Stimulated activated CD4-positive, alpha-beta T cell treated with anti-CD3 and anti-CD28 coated beads, Interleukin-1b, Interleukin-23, amount 100 ng/mL, for 24 hours (primary cell): ENCODE measurements around the gene NHP2.
"Not testable (repeated sequence)": the region's sequence is repeated elsewhere in the genome, so short reads cannot be mapped to it uniquely, and the experiment has no call there.

Source experiments
- DNase-seq, 4 experiments: peaks; one replicate each; pipeline ENCODE4 v3.0.0-alpha.2; 2020; ENCODE audit warnings: low read depth in 4 of 4, low spot score in 1 of 4

The NHP2 gene

DNA sequence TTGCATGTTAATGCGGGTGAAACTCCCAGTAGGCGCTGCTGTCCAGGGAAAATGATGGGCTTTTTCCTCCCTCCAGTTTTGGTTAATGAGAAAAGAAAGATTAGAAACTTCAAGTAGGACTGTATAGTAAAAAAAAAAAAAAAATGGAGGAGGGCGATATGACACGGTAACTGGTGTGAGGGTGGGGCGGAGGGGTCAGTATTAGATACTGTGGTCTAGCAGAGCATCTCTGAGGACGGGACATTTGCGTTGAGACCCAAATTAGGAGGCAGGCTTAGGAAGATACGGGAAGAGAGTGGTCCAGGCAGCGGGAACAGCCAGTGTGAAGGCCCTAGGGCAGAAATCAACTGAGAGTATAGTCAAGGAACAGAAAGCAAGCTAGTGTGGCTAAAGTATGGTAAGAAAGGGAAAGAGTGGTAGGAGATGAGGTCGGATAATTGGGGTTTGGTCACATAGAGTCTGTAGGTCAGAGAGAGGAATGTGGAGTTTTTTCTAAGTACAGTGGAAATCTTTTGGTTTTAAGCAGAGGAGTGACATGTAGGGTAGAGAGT, 22.2 kb downstream of the NHP2 start:
- DNase-seq = no peak

DNA sequence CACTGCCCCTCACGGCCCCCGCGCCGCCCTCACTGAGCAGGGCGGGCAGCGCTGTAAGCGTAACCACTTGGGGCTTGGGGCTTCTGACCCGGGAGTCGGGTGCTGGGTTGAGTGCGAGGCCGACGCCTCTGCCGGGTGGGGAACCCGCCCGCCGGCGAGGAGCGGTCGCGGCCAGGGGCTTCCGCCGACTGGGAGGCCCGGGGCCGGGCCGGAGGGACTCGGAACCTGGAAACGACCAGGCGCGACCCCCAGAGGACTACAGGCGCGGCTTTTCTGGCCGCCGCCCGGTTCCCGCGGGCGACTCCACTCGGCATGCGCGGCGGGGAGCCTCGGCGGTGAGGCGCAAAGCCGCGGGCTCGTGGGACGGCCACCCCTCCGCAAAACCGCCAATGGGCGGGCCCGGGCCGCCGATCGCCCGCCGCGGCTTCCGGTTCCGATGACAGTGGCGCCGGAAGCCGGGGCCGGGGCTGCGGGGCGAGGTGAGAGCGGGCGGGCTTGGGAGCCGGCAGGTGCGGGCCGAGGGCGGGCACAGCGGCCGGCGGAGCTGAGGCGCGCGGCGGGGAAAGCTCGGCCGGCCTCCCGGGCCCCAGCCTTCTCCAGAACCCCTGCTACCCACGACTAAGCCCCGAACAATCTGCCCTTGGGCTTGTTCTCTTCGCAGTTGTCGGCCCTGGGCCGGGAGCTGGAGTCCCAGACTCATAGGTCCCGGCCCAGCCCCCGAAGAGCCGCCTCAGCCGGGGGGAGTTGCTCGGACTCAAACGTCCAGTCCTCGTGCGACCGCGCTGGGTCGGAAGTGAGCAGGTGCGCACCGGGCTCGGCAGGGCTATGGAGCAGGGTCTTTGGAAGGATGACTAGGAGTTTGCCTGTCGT, 22.9 kb downstream of the NHP2 start, which contains the start of gene RMND5B:
TSS of gene RMND5B (plus strand) at position 439 of the 870 bp plus-strand sequence. CDS start 7,106 bp downstream, outside the sequence.
- peak; percentile 68 to 83 (median 74) for DNase-seq

DNA sequence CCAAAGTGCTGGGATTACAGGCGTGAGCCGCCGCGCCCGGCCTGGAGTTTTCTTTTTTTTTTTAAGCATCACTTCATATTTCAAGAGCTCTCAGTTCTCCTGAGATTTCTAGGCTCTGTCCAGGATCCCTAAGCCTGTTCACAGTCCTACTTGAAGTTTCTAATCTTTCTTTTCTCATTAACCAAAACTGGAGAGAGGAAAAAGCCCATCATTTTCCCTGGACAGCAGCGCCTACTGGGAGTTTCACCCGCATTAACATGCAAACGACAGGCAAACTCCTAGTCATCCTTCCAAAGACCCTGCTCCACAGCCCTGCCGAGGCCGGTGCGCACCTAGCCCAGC, 23.5 kb downstream of the NHP2 start:
- DNase-seq = not testable (repeated sequence)

DNA sequence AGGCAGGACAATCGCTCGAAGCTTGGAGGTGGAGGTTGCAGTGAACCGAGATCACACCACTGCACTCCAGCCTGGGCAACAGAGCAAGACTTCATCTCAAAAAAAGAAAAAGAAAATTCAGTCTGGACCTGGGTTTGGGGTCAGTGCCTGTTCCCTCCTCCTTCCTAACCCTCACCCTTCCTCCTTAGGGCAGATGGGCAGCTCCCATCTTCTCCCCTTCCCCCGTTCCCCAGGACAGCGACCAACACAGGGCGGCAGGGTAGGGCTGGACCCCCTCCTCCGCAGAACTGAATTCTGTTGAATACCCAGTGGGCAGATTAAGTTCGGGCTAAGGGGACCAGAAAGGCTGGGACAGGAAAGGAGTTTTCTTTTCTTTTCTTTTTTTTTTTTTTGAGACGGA, 24.4 kb downstream of the NHP2 start:
- no peak for DNase-seq

DNA sequence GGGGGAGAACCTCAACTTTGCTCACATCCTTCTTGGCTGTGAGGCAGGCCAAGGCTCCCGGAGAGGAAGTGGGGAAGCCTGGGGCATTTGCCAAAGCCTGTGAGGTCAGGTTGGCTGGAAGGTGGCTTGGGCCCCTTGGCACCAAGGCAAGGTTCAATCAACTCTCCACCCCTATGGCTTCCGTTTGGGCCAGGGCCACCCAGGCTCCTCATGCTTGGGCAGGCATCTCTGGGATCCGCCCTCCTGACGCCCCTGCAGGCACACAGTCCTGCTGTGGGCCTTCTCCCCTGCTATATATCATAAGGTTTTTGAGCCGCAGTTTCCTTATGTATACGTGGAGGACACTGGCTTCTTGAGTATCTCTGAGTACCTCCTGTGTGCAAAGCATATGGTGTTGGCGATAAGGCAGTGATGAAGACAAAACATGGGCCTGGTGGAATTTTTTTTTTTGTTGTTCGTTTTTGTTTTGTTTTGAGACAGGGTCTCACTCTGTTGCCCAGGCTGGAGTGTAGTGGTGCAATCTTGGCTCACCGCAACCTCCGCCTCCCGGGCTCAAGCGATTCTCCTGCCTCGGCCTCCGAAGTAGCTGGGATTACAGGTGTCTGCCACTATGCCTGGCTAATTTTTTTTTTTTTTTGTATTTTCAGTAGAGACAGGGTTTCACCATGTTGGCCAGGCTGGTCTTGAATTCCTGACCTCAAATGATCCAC, 26.2 kb downstream of the NHP2 start:
- not testable (repeated sequence) for DNase-seq

DNA sequence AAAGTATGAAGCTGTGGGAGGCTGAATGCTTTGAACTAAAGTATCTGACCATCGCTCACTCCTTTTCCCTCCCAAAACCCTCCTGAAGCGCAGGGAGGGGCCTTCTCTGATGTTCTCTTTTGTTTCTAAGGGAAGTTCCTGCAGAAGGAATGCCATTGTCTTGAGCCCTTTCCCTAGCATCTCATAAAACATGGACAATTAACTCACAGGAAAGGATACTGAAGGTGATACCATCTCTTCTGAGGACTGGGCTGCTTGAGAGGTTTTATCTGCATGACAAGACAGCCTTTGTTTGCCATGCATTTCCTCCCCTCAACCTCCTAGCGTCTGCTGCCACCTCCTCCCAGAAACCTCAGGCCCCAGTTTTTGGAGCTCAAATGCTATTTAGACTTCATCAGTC, 27.1 kb downstream of the NHP2 start:
- DNase-seq = no peak

DNA sequence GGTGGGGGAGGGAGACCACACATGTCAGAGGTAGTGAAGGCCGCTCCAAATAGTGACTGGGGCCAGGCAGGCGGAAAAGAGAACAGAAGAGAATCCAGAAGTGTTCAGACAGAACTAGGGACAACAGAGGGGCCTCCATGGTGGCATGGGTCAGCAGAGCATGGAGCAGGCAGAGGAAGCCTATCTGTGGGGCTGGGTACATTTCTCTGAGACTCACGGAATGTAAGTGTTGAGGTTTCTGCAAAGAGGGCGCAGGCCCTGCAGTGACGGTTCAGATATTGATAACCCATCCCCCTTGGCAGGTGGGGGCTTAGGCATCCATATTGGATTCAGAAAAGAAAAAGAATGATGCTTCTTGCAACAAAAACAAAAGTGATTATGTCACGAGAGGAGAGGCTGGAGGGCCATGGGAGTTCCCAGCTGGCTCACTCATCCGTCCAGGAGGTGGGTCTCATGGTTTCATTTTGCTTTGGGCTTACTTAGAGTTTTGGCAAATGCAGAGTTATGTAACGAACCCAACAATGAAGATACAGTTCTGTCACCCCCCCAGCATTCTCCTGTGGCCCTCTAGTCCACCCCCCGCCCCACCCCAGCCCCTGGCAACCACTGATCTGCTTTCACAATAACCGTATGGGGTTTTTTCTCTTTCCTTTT, 28.3 kb downstream of the NHP2 start:
- DNase-seq = no peak

DNA sequence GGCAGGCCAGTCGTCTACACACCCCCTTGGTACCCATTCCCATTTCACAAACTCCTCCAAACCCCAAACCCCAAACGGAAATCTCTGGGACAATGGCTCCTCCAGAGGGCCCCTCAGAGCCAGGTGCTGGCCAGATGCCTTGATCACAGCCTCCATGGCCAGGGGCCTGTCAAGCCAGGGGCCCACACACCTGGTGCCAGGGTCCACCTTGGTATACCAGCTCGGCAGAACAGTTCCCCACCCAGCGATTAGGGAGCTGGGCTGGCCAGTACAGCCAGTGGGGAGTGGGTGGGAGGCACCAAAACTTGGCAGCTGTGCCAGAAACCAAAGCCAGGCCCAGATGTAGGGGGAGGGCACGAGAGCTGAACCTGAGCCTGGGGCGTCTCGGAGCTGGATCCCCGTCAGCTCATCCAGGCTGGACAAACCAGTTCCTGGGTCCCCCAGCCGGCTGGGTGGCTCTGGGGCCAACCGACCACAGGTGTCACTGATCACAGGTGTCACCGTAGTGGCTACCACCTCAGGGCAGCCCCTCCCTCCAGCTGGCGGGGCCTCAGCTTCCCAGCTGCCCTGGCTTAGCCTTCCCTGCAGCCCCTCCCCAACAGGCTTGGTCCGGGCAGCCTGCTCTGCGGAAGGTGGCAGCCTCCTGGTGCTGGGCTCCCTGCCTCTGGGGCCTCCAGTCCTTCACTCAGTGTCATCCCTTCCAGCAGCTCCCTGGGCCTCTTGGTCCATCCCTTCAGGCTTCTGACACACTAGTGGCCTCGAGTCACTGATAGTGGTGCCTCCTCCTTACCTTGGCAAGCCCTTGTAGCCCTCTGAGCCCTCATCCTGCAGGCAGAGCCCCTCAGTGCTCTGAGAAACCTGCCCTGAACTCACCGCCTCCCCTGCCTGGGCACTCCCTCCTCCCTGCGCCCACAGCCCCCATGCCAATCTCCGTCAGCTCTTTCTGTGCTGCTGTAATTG, 29.4 kb downstream of the NHP2 start:
- DNase-seq = no peak

DNA sequence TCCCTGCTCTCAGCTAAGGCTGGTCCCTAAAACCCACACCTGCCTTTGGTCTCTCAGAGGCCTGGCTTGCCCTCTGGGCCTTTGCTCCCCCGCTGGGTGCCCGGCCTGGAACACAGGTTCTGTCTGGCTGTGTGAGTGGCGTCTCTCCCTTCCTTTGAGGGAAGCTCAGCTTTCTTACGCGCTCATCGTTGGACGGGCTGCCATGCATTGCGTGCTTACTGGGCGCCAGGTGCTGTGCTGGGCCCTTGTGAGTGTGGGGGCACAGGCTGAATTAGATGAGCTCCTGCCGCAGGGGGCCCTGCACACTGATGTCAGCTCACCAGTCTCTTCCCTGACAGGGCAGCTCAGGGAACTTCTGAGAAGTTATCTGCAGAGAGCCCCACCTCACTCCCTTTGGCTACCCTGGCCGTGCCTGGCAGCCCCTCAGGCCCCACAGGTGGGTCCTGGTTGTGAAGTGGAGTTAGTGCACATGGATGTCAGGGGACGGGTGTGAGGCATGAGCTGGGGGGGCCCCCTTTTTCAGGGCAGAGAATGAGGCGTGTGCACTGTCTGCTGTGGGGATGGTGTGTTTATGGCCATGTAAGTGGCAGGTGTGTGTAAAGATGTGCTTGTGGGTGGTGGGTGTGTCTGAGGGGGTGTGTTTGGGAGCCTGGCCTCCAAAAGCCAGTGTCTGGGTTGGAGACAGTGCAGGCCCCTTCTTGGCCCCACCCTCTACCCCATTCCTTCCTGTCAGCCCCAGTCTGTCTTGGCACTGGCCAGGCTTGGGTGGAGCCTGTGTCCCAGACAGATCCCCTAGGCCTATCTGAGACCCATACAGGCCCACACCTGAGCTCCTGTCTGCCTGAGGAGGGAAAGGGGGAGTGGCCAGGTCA, 30.4 kb downstream of the NHP2 start:
- DNase-seq = no peak

DNA sequence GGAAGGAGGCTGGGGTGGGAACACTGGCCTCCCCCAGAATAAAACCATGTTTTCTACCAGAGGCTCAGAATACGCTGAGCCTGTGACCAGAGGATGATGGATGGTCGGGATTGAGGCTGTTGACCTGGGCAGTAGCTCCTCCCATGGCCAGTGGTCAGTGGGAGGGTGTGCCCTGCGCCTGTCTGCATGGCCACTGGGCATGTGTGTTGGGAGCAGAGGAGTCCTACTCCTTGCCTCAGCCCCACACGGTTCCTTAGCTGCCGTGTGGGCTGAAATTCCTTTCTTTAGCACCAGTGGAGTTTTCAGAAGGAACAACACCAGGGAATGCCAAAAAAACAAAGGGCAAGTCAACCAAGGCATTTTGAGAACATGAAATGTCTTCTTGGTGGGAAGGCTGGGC, 31.3 kb downstream of the NHP2 start:
- DNase-seq = no peak

DNA sequence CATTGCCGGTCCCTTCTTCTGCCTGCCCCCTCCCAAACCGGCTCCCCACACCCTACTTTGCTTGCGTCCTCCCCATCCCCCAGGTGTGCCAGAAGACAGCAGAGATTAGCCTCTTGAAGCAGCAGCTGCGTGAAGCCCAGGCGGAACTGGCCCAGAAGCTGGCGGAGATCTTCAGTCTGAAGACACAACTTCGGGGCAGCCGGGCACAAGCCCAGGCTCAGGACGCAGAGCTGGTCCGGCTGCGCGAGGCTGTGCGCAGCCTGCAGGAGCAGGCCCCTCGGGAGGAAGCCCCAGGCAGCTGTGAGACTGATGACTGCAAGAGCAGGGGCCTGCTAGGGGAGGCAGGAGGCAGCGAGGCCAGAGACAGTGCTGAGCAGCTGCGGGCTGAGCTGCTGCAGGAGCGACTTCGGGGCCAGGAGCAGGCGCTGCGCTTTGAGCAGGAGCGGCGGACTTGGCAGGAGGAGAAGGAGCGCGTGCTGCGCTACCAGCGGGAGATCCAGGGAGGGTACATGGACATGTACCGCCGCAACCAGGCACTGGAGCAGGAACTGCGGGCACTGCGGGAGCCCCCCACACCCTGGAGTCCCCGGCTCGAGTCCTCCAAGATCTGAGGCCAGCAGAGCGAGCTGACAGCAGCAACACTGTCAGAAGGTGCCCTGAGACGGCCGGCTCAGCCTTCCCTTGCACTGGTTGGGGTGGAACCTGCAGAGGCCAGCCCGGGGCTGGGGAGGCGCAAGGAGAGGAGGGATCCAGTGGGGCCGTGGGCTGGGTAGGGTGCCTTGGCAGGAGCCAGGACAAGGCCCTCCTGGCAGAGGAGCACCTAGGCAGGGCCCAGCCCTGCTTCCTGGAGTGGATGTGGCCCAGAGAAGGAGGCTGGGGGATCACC, 32.1 kb downstream of the NHP2 start:
- no peak for DNase-seq

DNA sequence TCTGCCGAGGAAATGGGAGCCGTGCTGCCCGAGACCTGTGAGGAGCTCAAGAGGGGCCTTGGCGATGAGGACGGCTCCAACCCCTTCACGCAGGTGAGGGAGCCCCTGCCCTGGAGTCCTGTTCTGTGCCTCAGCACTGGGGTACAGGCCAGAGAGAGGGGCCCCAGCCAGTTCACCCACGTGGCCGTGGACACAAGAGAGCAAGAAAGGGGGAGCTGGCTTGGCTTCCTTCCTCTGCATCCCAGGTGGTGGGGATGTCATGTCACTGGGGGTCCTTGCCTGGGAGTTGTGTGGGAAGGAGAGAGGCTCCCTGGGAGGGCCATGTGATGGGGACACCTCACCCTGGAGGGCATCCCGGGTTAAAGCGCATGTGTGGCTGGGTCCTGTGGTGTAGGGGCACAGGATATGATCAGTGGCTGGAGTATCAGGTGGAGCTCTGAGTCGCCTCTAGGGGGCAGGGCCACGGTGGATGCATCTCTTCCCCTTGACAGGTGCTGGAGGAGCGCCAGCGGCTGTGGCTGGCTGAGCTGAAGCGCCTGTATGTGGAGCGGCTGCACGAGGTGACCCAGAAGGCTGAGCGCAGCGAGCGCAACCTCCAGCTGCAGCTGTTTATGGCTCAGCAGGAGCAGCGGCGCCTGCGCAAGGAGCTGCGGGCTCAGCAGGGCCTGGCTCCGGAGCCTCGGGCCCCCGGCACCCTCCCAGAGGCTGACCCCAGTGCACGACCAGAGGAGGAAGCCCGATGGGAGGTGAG, 32.9 kb downstream of the NHP2 start:
- peak in 3 of 4 experiments; percentile 47 to 71 (median 61) for DNase-seq

DNA sequence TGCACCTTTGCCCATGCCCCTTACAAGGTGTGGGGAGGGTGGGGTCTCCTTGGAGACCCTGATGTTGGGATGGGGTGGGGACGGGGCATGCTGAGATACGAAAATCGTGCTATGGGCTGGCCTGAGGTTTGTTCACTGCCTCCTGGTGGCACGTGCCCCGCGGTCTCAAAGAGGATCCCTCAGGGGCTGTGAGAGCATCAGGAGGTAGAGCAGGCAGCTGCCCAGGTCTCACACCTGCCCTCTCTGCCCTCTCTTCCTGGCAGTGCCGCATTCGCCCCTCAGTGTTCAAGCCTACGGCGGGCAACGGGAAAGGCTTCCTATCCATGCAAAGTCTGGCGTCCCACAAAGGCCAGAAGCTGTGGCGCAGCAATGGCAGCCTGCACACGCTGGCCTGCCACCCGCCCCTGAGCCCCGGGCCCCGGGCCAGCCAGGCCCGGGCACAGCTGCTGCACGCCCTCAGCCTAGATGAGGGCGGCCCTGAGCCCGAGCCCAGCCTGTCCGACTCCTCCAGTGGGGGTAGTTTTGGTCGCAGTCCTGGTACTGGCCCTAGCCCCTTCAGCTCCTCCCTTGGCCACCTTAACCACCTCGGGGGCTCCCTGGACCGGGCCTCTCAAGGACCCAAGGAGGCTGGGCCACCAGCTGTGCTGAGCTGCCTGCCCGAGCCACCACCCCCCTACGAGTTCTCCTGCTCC, 33.6 kb downstream of the NHP2 start:
- no peak for DNase-seq

DNA sequence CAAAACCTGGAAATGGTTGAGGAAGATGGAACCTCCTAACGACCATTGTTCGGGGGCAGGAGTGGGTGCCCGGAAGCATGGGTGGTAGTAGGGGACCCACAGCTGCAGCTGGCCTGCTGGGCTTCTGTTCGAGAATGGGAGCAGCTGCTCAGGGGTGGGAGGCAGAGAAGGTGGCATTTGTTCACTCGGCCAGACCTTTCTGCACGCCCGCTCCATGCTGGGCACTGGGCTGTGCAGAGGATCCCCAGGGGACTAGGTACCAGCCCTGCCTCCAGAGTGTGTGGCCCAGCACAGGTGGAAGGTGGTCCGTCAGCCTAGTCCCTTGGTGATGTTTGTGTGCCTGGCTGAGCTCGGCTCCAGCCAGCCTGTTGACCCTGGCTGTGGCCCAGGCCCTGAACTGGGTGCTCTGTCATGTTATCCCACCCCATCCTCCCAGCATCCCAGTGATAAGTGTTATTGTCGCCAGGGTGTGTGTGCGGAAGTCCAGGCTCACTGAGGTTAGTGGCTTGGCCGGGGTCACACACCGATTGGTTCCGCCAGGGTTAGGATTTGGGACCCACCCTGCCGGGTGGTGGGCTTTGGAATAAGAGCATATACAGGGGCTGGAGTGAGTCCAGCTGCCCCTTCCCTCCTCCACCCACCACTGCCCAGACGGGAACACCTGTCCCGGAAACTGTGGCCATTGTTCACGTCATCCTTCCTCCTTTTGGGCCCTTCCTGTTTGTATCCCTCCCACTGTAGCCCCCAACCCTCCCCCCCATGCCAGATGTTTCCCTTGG, 35.6 kb downstream of the NHP2 start:
- no peak for DNase-seq

DNA sequence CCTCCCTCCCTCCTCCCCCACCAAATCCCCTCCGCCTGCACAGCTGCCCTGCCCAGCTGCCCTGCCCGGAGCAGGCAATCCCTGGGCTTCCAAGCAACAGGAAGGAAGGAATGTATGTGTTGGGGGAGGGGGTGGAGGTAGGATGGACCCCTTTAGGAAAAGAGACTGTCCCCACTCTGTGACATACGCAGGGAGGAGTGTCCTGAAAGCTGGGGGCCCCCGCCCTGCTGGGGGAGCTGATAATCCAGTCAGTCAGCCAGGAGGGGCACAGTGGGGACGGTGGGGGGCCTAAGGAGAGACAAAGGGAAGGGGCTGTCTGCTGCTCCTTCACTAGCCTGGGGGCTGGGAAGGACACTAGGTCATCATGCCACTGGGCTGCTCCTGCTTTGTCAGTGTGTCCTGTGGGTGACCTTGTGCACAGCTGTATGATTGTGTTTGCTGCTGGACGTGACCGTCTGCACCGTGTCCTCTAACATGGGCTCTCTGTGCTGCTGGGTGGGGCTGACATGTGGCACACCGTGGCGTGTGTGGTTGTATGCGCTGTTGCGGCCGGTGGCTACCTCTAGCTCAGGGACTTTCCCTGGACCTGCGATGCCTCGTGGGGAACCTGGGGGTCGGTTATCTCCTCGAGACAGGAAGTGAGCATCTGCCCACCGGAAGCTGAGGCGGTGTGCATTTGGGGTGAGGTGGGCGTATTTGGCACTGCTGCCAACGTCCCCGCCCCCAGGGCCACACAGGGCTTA, 37.4 kb downstream of the NHP2 start:
- DNase-seq = peak in 2 of 4 experiments; percentile 16 to 20

DNA sequence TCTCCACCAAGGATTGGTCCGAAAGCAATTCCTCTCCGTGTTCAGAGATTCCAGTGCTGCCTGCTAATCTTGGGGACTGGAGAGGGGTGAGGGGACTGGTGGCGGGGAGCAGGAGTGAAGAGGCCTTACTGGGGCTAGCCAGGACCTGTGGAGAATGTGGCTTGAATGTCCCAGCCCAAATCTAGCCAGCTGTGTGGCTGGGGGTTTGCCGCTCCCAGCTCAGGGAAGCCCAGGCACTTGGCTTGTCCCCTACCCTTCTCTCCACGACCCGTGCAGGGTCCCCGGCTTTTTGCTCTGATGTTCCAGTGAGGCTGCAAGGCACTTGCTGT, 37.9 kb downstream of the NHP2 start:
- DNase-seq = no peak
